Measurements from ENCODE around the gene OR5I1.
"Not testable (repeated sequence)": the region's sequence is repeated elsewhere in the genome, so short reads cannot be mapped to it uniquely, and the experiment has no call there.

Gene OR5I1

DNA sequence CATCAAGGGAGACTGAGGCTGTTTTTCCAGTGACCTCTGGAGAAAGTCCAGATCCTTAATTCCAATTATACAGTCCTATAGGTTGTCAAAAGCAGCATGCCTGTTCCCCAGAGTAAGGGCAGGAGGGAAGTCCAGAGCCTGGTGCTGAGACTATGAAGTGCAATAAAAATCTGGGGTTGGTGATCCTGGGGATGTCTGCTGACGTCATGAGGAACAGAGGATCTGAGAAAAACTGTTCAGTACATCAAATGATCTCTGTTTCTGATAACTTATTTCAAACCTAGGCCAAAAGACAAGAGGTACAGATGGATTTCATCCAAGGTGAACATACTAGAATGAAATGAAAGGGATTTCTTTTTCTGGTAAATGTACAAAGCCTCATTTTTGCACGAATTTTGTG, 33.9 kb downstream of the OR5I1 start:
- Histone ChIP-seq H3K79me2 (ENCODE audit: low read length) (no peaks in the 10 kb centered on the region), H3K27ac (ENCODE audit: low read length) (no peak overlapping the region), H3K9me2 (replicated peaks; ENCODE audit: insufficient read depth, low read length) (no peaks in the 10 kb centered on the region), H3K4me1 (ENCODE audit: low read length) (no peaks in the 10 kb centered on the region), H3K9me3 (replicated peaks; ENCODE audit: insufficient read depth, low read length) (no peaks in the 10 kb centered on the region), H2AFZ (ENCODE audit: low read length) (no peak overlapping the region), H3K4me2 (ENCODE audit: low read depth, low read length) (no peak overlapping the region), H3K4me3 (ENCODE audit: low read length) (no peak overlapping the region), H3K9ac (ENCODE audit: low read length) (no peak overlapping the region), H3F3A (ENCODE audit: insufficient read depth, low read length) (no peaks in the 10 kb centered on the region), H3K27me3 (replicated peaks; ENCODE audit: insufficient read depth, low read length) (no peaks in the 10 kb centered on the region), H4K20me1 (ENCODE audit: insufficient read depth, low read length) (no peaks in the 10 kb centered on the region), H3K36me3 (replicated peaks; ENCODE audit: insufficient read depth, low read length) (no peaks in the 10 kb centered on the region)
- DNase-seq, result no peak
- no peak for TF ChIP-seq EZH2 (optimal IDR thresholded peaks at IDR 0.05; ENCODE audit: low read depth, low read length)
- TF ChIP-seq EZH2phosphoT487 (IDR thresholded peaks at IDR 0.05; ENCODE audit: low read length), result no peak
- TF ChIP-seq CTCF (IDR thresholded peaks at IDR 0.05; ENCODE audit: low read length), result no peak

DNA sequence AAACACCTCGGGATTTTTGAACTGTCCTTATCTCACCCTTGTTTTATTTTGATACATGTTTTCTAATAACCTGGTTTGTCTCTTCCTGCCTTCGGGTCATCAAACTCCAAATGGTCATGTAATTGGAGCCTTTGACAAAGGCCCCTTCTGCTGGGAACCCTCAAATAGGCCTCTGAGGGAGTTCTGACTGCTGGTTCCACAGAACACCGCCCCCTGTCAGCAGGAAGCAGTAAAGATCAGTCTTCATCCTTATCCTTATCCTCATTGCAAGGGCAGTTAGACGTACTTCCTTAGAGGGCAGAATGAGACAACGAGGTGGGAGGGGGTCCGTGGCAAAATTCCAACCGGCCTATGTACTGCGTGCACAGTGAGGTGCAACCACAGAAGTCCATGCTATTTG, 41.0 kb downstream of the OR5I1 start:
- no peak overlapping the region for H3K9ac ChIP-seq (ENCODE audit: low read length)
- no peaks in the 10 kb centered on the region for H4K20me1 ChIP-seq (ENCODE audit: insufficient read depth, low read length)
- H3K36me3 ChIP-seq (replicated peaks; ENCODE audit: insufficient read depth, low read length), result no peaks in the 10 kb centered on the region
- no peaks in the 10 kb centered on the region for H3K4me1 ChIP-seq (ENCODE audit: low read length)
- H3K27me3 ChIP-seq (replicated peaks; ENCODE audit: insufficient read depth, low read length), result no peaks in the 10 kb centered on the region
- DNase-seq, result no peak
- no peak overlapping the region for H2AFZ ChIP-seq (ENCODE audit: low read length)
- no peak overlapping the region for H3K27ac ChIP-seq (ENCODE audit: low read length)
- H3K4me3 ChIP-seq (ENCODE audit: low read length), result no peak overlapping the region
- H3K9me3 ChIP-seq (replicated peaks; ENCODE audit: insufficient read depth, low read length), result no peaks in the 10 kb centered on the region
- H3F3A ChIP-seq (ENCODE audit: insufficient read depth, low read length), result no peaks in the 10 kb centered on the region
- H3K79me2 ChIP-seq (ENCODE audit: low read length), result no peaks in the 10 kb centered on the region
- H3K9me2 ChIP-seq (replicated peaks; ENCODE audit: insufficient read depth, low read length), result no peaks in the 10 kb centered on the region
- TF ChIP-seq CTCF (IDR thresholded peaks at IDR 0.05; ENCODE audit: low read length) (no peak), EZH2phosphoT487 (IDR thresholded peaks at IDR 0.05; ENCODE audit: low read length) (no peak), EZH2 (optimal IDR thresholded peaks at IDR 0.05; ENCODE audit: low read depth, low read length) (no peak)
- H3K4me2 ChIP-seq (ENCODE audit: low read depth, low read length), result no peak overlapping the region

DNA sequence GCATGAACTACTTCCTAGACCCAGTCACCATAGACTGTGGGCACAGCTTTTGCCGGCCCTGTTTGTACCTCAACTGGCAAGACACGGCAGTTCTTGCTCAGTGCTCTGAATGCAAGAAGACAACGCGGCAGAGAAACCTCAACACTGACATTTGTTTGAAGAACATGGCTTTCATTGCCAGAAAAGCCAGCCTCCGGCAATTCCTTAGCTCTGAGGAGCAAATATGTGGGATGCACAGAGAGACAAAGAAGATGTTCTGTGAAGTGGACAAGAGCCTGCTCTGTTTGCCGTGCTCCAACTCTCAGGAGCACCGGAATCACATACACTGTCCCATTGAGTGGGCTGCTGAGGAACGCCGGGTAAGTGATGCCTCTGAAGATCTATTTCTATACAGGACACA, 50.7 kb downstream of the OR5I1 start:
- not testable (repeated sequence) for H3K27me3 ChIP-seq (replicated peaks; ENCODE audit: insufficient read depth, low read length); DNase-seq; H3K9me2 ChIP-seq (replicated peaks; ENCODE audit: insufficient read depth, low read length); H3K9me3 ChIP-seq (replicated peaks; ENCODE audit: insufficient read depth, low read length); H3K27ac ChIP-seq (ENCODE audit: low read length); H3K9ac ChIP-seq (ENCODE audit: low read length); H3K4me1 ChIP-seq (ENCODE audit: low read length); H3K79me2 ChIP-seq (ENCODE audit: low read length); H3K36me3 ChIP-seq (replicated peaks; ENCODE audit: insufficient read depth, low read length); H3K4me2 ChIP-seq (ENCODE audit: low read depth, low read length); H4K20me1 ChIP-seq (ENCODE audit: insufficient read depth, low read length); H3F3A ChIP-seq (ENCODE audit: insufficient read depth, low read length); H3K4me3 ChIP-seq (ENCODE audit: low read length); H2AFZ ChIP-seq (ENCODE audit: low read length)

All from MM.1S (cell line).